Bronchial epithelial cell (primary cell): ENCODE results near the gene HRCT1. TPM values are rescaled to one million over a fixed set of nuclear protein-coding genes. Genes with fewer than 3 reads are reported as not detected.
"Not testable (repeated sequence)": the region's sequence is repeated elsewhere in the genome, so short reads cannot be mapped to it uniquely, and the experiment has no call there.

ENCODE experiments used
- DNase-seq: peaks from one replicate; pipeline ENCODE4 v3.0.0-alpha.2; 2010; ENCODE audit warnings: low read depth
- FAIRE-seq: peaks from 2 replicates; lab custom pipeline; 2011; peaks lifted over from hg19 to GRCh38; lab: Jason Lieb, UNC
- H3K27me3 ChIP-seq: 2 replicates; pipeline ENCODE4 v1.5.1; 2011; ENCODE audit warnings: low read length; ENCODE audit not compliant: control insufficient read depth, insufficient read depth
- H3K36me3 ChIP-seq: 2 replicates; pipeline ENCODE4 v1.5.1; 2011; ENCODE audit warnings: low read length; ENCODE audit not compliant: control insufficient read depth, insufficient read depth
- H3K4me3 ChIP-seq: 2 replicates; pipeline ENCODE4 v1.5.1; 2011; ENCODE audit warnings: mild to moderate bottlenecking, low read depth, low read length, control low read depth
- total RNA-seq: library from RNA; depleted of rRNA; stranded (reverse); fragments of >200 nt; gene quantifications from 2 replicates; pipeline ENCODE4 v1.2.1, GENCODE V29; 2014
- TF ChIP-seq, protein P1 (sequence below): IDR thresholded peaks from 2 replicates; pipeline ENCODE4 v1.5.1; 2011; ENCODE audit warnings: mild to moderate bottlenecking, moderate library complexity, low read length, control low read depth, inconsistent platforms; ENCODE audit not compliant: insufficient read depth, severe bottlenecking

The HRCT1 gene
- total RNA-seq, 1 donor from 2014 or later = 0.26 TPM

DNA sequence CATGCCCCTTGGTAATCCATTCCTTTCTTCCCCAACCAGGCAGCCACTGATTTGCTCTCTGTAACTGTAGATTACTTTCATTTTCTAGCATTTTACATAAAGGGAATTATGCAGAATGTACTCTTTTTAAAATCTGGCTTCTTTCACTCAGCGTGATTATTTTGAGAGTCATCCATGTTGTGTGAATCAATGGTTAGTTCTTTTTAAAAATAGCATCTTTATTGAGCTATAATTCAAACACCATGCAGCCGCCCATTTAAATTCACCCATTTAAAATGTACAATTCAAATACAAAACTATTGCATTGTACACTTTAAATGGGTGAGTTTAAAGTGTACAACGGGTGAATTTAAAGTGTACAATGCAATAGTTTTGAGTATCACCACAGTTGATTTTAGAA, 33.5 kb upstream of the HRCT1 start:
- H3K36me3 ChIP-seq = no peaks in the 10 kb centered on the region
- TF ChIP-seq, protein P1, sequence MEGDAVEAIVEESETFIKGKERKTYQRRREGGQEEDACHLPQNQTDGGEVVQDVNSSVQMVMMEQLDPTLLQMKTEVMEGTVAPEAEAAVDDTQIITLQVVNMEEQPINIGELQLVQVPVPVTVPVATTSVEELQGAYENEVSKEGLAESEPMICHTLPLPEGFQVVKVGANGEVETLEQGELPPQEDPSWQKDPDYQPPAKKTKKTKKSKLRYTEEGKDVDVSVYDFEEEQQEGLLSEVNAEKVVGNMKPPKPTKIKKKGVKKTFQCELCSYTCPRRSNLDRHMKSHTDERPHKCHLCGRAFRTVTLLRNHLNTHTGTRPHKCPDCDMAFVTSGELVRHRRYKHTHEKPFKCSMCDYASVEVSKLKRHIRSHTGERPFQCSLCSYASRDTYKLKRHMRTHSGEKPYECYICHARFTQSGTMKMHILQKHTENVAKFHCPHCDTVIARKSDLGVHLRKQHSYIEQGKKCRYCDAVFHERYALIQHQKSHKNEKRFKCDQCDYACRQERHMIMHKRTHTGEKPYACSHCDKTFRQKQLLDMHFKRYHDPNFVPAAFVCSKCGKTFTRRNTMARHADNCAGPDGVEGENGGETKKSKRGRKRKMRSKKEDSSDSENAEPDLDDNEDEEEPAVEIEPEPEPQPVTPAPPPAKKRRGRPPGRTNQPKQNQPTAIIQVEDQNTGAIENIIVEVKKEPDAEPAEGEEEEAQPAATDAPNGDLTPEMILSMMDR = no peak
- H3K4me3 ChIP-seq = no peak overlapping the region
- H3K27me3 ChIP-seq = no peaks in the 10 kb centered on the region
- FAIRE-seq = no peak
- DNase-seq = no peak

DNA sequence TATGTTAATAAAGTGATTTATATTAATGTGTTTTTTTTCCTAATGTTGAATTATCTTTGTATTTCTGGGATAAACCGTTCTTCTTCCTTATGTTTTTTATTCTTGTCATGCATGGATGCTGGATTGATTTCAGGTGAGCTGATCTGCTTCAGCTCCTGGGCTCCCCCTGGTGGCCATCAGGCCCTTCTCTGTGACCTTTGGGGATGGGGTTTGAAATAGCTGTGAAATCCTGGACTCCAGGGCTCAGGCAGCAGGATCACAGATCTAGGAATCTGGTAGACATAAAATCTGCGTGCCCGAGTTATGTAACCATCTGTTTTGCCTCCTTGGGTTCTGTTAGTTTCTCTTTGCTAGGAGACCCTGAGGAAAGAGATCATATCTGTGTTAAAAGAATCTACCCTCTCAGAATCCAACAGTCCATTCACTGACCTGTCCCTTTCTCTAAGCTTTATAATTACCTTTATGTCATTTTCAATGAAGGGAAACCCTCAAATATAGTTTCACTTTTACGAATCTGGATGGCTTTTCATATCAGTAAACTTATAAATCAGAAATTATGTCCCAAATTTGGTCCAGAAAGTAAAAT, 23.6 kb upstream of the HRCT1 start:
- FAIRE-seq (no peak), DNase-seq (peak; percentile 65)
- Histone ChIP-seq H3K4me3 (no peak overlapping the region), H3K27me3 (no peaks in the 10 kb centered on the region), H3K36me3 (no peaks in the 10 kb centered on the region)
- TF ChIP-seq, protein P1 = peak; percentile 83

DNA sequence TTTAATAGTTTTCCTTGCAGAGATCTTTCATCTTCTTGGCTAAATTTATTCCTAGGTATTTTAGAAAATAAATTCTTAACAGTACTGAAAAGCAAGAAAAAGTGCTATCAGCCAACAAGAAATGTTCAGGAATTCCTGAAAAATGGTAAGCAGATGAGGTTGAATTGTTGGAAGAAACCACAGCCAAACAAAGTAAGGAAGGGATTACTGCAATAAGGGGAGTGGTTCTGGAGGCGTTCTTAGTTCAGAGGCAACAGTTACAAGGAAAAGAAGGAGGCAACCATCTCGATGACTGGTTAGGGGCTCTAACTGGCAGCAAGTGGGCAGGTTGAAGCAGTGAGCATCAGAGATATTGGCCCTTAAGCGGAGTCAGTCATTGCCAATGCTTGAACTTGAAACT, 23.0 kb upstream of the HRCT1 start:
- no peaks in the 10 kb centered on the region for H3K36me3 ChIP-seq
- TF ChIP-seq, protein P1 = no peak
- DNase-seq (no peak), FAIRE-seq (no peak)
- H3K27me3 ChIP-seq = no peaks in the 10 kb centered on the region
- no peak overlapping the region for H3K4me3 ChIP-seq

DNA sequence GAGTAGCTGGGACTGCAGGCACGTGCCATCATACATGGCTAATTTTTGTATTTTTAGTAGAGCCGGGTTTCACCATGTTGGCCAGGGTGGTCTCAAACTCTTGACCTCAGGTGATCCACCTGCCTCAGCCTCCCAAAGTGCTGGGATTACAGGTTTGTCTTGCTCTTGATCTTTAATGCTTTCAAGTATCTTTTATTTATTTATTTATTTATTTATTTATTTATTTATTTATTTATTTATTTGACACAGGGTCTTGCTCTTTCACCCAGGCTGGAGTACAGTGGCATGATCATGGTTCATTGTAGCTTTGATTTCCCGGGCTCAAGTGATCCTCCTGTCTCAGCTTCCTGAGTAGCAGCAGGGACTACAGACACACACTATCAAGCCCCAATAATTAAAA, 21.1 kb upstream of the HRCT1 start:
- FAIRE-seq, DNase-seq, H3K27me3 ChIP-seq, H3K36me3 ChIP-seq, H3K4me3 ChIP-seq: not testable (repeated sequence)

DNA sequence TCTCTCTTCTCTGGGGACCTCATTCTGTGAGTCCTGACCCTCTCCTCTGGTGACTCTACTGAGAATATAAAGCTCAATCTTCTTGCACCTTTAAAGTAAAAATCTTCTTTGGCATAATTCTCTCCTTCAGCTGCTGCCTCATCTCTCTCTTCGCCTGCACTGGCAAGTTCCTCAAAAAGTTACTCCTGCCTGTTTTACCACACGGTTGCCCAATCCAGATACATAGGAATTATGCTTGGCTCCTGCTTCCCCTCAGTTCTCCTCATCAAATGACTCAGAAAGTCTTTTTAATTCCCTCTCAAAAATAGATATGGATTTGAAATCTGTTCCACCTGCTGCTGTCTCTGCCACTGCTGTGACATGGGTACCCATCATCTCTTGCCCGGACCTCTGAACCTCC, 14.4 kb upstream of the HRCT1 start:
- no peak for FAIRE-seq
- H3K4me3 ChIP-seq = no peak overlapping the region

DNA sequence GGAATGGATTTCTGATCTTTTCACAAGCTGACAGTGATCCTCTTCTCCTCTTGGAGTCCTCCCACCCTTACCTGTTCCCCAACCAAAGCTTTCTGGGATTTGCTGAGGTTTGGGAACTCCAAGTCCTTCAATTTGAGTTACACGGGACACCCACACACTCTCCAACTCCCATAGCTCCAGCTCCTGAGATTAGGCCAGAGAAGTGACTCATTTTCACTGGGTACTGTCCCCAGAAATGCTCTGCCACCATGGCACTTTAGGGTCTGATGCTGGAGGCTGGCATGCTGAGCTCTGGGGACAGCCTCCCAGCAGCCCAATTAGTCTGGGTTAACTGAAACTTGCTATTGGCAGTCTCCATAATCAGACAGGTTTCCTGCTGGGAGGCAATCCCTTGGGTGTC, 14.0 kb upstream of the HRCT1 start:
- TF ChIP-seq, protein P1 = no peak
- DNase-seq (no peak), FAIRE-seq (peak; percentile 89)
- H3K4me3 ChIP-seq = no peak overlapping the region
- no peaks in the 10 kb centered on the region for H3K27me3 ChIP-seq
- no peaks in the 10 kb centered on the region for H3K36me3 ChIP-seq

More for the DNA sequence above, 14.4 kb upstream of the HRCT1 start:
- TF ChIP-seq, protein P1 = no peak
- DNase-seq = no peak
- Histone ChIP-seq H3K36me3 (no peaks in the 10 kb centered on the region), H3K27me3 (no peaks in the 10 kb centered on the region)
